Measurements from ENCODE around the gene PLCH2.

Gene PLCH2

GRCh38 chr1:2499260-2499659 lies 23.2 kb downstream of the PLCH2 start:
- TF ChIP-seq ZBTB7A (IDR thresholded peaks at IDR 0.05; ENCODE audit: low read depth): no peak
- TF ChIP-seq YY1 (IDR thresholded peaks at IDR 0.05; ENCODE audit: low read depth): no peak
- TF ChIP-seq TEAD4 (IDR thresholded peaks at IDR 0.05): no peak
- no peak for TF ChIP-seq NFIC (IDR thresholded peaks at IDR 0.05)
- no peak for TF ChIP-seq MAX (IDR thresholded peaks at IDR 0.05)
- no peak for TF ChIP-seq FOXM1 (IDR thresholded peaks at IDR 0.05; ENCODE audit: borderline replicate concordance, low read depth)
- no peak for TF ChIP-seq RAD21 (IDR thresholded peaks at IDR 0.05; ENCODE audit: low read depth)
- no peak for TF ChIP-seq TAF1 (IDR thresholded peaks at IDR 0.05; ENCODE audit: low read depth)
- no peak for TF ChIP-seq CEBPB (IDR thresholded peaks at IDR 0.05)
- no peak for TF ChIP-seq USF1 (IDR thresholded peaks at IDR 0.05)

- TF ChIP-seq FOXM1 (IDR thresholded peaks at IDR 0.05; ENCODE audit: borderline replicate concordance, low read depth) (no peak), TEAD4 (IDR thresholded peaks at IDR 0.05) (no peak), REST (IDR thresholded peaks at IDR 0.05; ENCODE audit: low read depth) (no peak), EGR1 (IDR thresholded peaks at IDR 0.05) (no peak), CEBPB (IDR thresholded peaks at IDR 0.05) (no peak), CREB1 (IDR thresholded peaks at IDR 0.05; ENCODE audit: low read depth) (no peak), EP300 (IDR thresholded peaks at IDR 0.05; ENCODE audit: borderline replicate concordance) (no peak), ZBTB7A (IDR thresholded peaks at IDR 0.05; ENCODE audit: low read depth) (no peak), MAX (IDR thresholded peaks at IDR 0.05) (no peak), TCF12 (IDR thresholded peaks at IDR 0.05; ENCODE audit: low read depth) (no peak), RAD21 (IDR thresholded peaks at IDR 0.05; ENCODE audit: low read depth) (no peak), NFIC (IDR thresholded peaks at IDR 0.05) (no peak), USF1 (IDR thresholded peaks at IDR 0.05) (no peak), YY1 (IDR thresholded peaks at IDR 0.05; ENCODE audit: low read depth) (no peak), TAF1 (IDR thresholded peaks at IDR 0.05; ENCODE audit: low read depth) (no peak)
Measured at GRCh38 chr1:2499986-2500596, 24.0 kb downstream of the PLCH2 start.

GRCh38 chr1:2501041-2501819 lies 25.1 kb downstream of the PLCH2 start:
- TF ChIP-seq MAX (IDR thresholded peaks at IDR 0.05): no peak
- no peak for TF ChIP-seq ZBTB7A (IDR thresholded peaks at IDR 0.05; ENCODE audit: low read depth)
- TF ChIP-seq TAF1 (IDR thresholded peaks at IDR 0.05; ENCODE audit: low read depth): no peak
- no peak for TF ChIP-seq CEBPB (IDR thresholded peaks at IDR 0.05)
- TF ChIP-seq TEAD4 (IDR thresholded peaks at IDR 0.05): no peak
- no peak for TF ChIP-seq USF1 (IDR thresholded peaks at IDR 0.05)
- no peak for TF ChIP-seq RAD21 (IDR thresholded peaks at IDR 0.05; ENCODE audit: low read depth)
- TF ChIP-seq EGR1 (IDR thresholded peaks at IDR 0.05): no peak
- no peak for TF ChIP-seq FOXM1 (IDR thresholded peaks at IDR 0.05; ENCODE audit: borderline replicate concordance, low read depth)
- no peak for TF ChIP-seq EP300 (IDR thresholded peaks at IDR 0.05; ENCODE audit: borderline replicate concordance)
- TF ChIP-seq CREB1 (IDR thresholded peaks at IDR 0.05; ENCODE audit: low read depth): no peak
- no peak for TF ChIP-seq REST (IDR thresholded peaks at IDR 0.05; ENCODE audit: low read depth)

- TF ChIP-seq TCF12 (IDR thresholded peaks at IDR 0.05; ENCODE audit: low read depth) (no peak), EP300 (IDR thresholded peaks at IDR 0.05; ENCODE audit: borderline replicate concordance) (no peak), MAX (IDR thresholded peaks at IDR 0.05) (no peak), YY1 (IDR thresholded peaks at IDR 0.05; ENCODE audit: low read depth) (no peak), REST (IDR thresholded peaks at IDR 0.05; ENCODE audit: low read depth) (no peak), TAF1 (IDR thresholded peaks at IDR 0.05; ENCODE audit: low read depth) (no peak), FOXM1 (IDR thresholded peaks at IDR 0.05; ENCODE audit: borderline replicate concordance, low read depth) (no peak), NFIC (IDR thresholded peaks at IDR 0.05) (no peak), CEBPB (IDR thresholded peaks at IDR 0.05) (no peak), EGR1 (IDR thresholded peaks at IDR 0.05) (no peak), TEAD4 (IDR thresholded peaks at IDR 0.05) (no peak), ZBTB7A (IDR thresholded peaks at IDR 0.05; ENCODE audit: low read depth) (no peak)
Measured at GRCh38 chr1:2501820-2502119, 25.7 kb downstream of the PLCH2 start.
